Measurements from ENCODE around the gene ROBO1. TPM values are rescaled to one million over a fixed set of nuclear protein-coding genes. Genes with fewer than 3 reads are reported as not detected.

ROBO1 gene
- total RNA-seq, 1 donor from 2014 or later: 3.1 TPM

DNA sequence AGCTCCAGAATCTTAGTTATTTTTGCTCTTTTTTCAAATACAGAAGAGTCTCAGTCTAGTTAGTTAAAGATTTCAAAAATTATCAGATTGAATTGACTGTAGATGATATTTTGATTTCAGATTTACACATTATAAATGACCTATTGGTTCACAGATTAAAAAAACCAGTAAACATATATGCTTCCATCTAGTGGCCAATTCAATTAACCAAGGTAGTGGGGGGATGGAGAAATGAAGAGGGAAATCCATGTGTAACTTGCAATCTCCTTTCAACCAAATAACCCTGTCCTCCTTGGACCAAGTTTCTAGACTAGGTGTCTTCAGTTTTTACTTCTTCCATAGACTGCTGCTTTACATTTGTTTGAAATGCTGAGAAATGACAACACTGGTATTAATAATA is 789.8 kb downstream of the ROBO1 start:
- ATAC-seq (ENCODE audit: low read depth) (no peak), DNase-seq (no peak)
- intact Hi-C loops (cut with micrococcal nuclease): no loop called here
- H3K27me3 Mint-ChIP-seq: no peaks in the 10 kb centered on the region
- ChIA-PET POLR2A (no interaction called here), CTCF (no interaction called here)
- peaks cover 2% of the 10 kb centered on the region for H3K9me3 Mint-ChIP-seq
- no peaks in the 10 kb centered on the region for H3K36me3 Mint-ChIP-seq (ENCODE audit: low read depth)
- H3K4me1 Mint-ChIP-seq: no peaks in the 10 kb centered on the region
- H3K27ac Mint-ChIP-seq: no peak overlapping the region
- TF ChIP-seq, protein P1, sequence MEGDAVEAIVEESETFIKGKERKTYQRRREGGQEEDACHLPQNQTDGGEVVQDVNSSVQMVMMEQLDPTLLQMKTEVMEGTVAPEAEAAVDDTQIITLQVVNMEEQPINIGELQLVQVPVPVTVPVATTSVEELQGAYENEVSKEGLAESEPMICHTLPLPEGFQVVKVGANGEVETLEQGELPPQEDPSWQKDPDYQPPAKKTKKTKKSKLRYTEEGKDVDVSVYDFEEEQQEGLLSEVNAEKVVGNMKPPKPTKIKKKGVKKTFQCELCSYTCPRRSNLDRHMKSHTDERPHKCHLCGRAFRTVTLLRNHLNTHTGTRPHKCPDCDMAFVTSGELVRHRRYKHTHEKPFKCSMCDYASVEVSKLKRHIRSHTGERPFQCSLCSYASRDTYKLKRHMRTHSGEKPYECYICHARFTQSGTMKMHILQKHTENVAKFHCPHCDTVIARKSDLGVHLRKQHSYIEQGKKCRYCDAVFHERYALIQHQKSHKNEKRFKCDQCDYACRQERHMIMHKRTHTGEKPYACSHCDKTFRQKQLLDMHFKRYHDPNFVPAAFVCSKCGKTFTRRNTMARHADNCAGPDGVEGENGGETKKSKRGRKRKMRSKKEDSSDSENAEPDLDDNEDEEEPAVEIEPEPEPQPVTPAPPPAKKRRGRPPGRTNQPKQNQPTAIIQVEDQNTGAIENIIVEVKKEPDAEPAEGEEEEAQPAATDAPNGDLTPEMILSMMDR (IDR thresholded peaks at IDR 0.05): no peak
- H3K4me3 Mint-ChIP-seq: no peak overlapping the region

DNA sequence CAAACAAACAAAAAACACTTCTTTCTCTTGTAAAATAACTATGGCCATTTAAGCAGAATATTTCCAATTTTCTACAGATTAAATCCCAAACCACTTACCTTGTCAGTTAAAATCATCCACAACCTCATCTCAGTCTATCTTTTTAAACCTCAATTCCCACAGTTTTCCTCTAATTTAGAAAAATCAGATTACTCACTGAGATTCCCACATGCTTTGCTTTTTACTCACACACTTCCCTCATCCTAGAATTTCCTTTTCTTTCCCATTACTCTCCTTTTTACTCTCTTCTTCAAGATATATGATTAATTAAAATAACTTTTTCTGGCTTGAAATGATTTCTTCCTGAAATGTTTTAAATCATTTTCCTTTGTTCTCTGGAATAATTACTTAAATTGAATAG is 790.7 kb downstream of the ROBO1 start:
- no peak overlapping the region for H3K4me3 Mint-ChIP-seq
- H3K36me3 Mint-ChIP-seq (ENCODE audit: low read depth): no peaks in the 10 kb centered on the region
- intact Hi-C loops (cut with micrococcal nuclease): no loop called here
- ChIA-PET POLR2A (no interaction called here), CTCF (no interaction called here)
- ATAC-seq (ENCODE audit: low read depth) (no peak), DNase-seq (no peak)
- H3K4me1 Mint-ChIP-seq: no peaks in the 10 kb centered on the region
- no peak overlapping the region for H3K27ac Mint-ChIP-seq
- TF ChIP-seq, protein P1 (IDR thresholded peaks at IDR 0.05): no peak
- H3K27me3 Mint-ChIP-seq: no peaks in the 10 kb centered on the region
- peaks cover 2% of the 10 kb centered on the region for H3K9me3 Mint-ChIP-seq

DNA sequence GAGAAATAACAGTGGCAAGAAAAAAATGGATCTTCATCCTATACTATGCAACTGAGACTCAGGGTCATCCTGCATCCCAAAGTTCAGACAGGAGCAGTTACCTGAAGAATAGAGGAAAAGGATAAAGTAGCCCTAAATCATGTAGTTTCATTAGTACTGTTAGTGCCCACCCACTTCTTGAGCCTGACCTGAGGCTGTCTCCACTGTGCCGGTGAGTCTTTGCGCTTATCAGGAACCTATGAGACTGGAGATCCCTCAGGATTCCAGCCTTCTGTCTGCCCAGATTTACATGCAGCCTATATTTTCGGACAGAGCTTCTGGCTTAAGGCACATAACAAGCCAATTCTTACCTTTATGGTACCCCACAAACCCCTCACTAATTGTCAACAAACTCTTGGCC is 791.6 kb downstream of the ROBO1 start:
- POLR2A ChIA-PET: no interaction called here
- no peak overlapping the region for H3K27ac Mint-ChIP-seq
- H3K36me3 Mint-ChIP-seq (ENCODE audit: low read depth): no peaks in the 10 kb centered on the region
- ATAC-seq (ENCODE audit: low read depth): no peak
- CTCF ChIA-PET: no interaction called here
- intact Hi-C loops (cut with micrococcal nuclease): no loop called here
- no peaks in the 10 kb centered on the region for H3K4me1 Mint-ChIP-seq
- DNase-seq: no peak
- TF ChIP-seq, protein P1 (IDR thresholded peaks at IDR 0.05): no peak
- no peaks in the 10 kb centered on the region for H3K27me3 Mint-ChIP-seq
- no peak overlapping the region for H3K4me3 Mint-ChIP-seq
- H3K9me3 Mint-ChIP-seq: peaks cover 2% of the 10 kb centered on the region

DNA sequence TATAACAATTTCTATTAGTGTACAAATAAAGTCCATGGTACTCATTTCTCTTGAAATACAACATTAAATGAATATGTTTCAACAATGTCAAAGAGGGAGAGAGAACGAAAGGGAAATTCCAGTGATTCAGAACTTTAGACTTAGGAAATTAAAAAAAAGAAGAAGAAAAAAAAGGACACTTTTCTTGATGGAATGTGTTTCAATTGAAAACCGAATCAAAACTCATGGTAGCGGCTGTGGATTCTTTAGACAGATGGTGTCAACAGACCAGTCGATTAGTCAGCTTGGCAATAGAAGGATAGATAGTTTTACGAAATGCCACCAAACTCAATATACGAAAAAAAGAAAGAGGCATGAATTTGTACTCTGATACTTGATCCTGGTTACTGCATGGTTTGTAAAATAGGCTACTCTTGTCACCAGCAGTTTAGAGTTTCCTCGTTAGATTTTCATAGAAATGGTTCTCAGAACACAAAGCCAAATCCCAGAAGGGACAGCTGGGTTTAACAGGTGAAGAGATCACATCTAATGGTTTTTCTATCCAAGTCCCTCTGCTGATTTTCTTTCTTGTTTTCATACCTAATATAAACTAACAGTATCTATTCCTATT is 793.5 kb downstream of the ROBO1 start:
- no peak overlapping the region for H3K27ac Mint-ChIP-seq
- DNase-seq (no peak), ATAC-seq (ENCODE audit: low read depth) (no peak)
- H3K9me3 Mint-ChIP-seq: no peaks in the 10 kb centered on the region
- H3K27me3 Mint-ChIP-seq: no peaks in the 10 kb centered on the region
- H3K4me1 Mint-ChIP-seq: no peaks in the 10 kb centered on the region
- POLR2A ChIA-PET: no interaction called here
- no peak overlapping the region for H3K4me3 Mint-ChIP-seq
- CTCF ChIA-PET: no interaction called here
- TF ChIP-seq, protein P1 (IDR thresholded peaks at IDR 0.05): no peak
- no peaks in the 10 kb centered on the region for H3K36me3 Mint-ChIP-seq (ENCODE audit: low read depth)
- intact Hi-C loops (cut with micrococcal nuclease): no loop called here

DNA sequence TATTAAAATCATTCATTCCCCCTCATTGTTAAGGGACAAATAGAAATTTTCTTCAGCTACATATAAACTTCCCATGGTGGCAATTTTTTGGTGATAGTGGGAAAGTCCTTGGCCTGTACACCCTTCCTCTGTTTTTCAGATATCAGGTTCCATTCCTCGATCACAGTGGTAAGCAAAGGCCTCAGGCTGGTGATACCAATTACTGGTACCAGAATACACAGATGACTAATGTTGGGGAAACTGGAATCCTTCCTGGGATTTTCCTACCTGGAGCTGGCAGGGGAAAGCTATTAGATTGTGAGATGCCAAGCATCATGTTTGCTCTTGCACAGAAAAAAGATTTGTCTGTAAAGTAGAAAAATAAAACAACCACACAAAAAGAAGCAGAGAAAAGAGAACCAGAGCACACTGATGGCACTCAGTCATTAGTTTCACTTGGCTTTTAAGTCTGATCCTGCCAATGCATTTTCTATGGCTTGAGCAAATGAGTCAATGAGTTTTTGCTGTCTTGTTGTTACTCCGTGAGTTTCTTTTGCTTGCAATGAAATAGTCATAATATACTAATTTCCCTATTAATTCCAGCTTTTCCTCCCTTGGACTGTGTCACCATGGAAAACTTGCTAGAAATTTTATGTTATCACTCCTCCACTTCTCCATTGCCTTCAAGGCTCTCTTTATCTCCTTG is 795.0 kb downstream of the ROBO1 start:
- H3K27me3 Mint-ChIP-seq: no peaks in the 10 kb centered on the region
- intact Hi-C loops (cut with micrococcal nuclease): no loop called here
- no peaks in the 10 kb centered on the region for H3K4me1 Mint-ChIP-seq
- H3K9me3 Mint-ChIP-seq: no peaks in the 10 kb centered on the region
- ATAC-seq (ENCODE audit: low read depth) (no peak), DNase-seq (no peak)
- TF ChIP-seq, protein P1 (IDR thresholded peaks at IDR 0.05): no peak
- no peak overlapping the region for H3K4me3 Mint-ChIP-seq
- ChIA-PET POLR2A (no interaction called here), CTCF (no interaction called here)
- no peaks in the 10 kb centered on the region for H3K36me3 Mint-ChIP-seq (ENCODE audit: low read depth)
- H3K27ac Mint-ChIP-seq: no peak overlapping the region

Measured in activated B cell treated with CpG ODN at 0.5 μM for 24 hours (primary cell).